Measurements from ENCODE around the gene TMEM8B. TPM values are rescaled to one million over a fixed set of nuclear protein-coding genes. Genes with fewer than 3 reads are reported as not detected.

TMEM8B gene
- total RNA-seq, 6 experiments from 2014 or later = 8.7 to 15.2 (median 12.0) TPM

GRCh38 chr9:35835766-35836165 is 6.7 kb downstream of the TMEM8B start:
- peaks cover 4% of the 10 kb centered on the region for H3K27me3 Mint-ChIP-seq (ENCODE audit: insufficient read depth)
- no peaks in the 10 kb centered on the region; the same call in 1 of the 2 replicates for H3K36me3 Mint-ChIP-seq (ENCODE audit: low read depth)
- H3K4me1 Mint-ChIP-seq (ENCODE audit: low read depth) = peaks cover 23% of the 10 kb centered on the region
- TF ChIP-seq CTCF (IDR thresholded peaks at IDR 0.05) = no peak
- no peak overlapping the region for H3K27ac Mint-ChIP-seq
- no peak overlapping the region for H3K4me3 Mint-ChIP-seq
- no peak for DNase-seq
- H3K9me3 Mint-ChIP-seq = no peaks in the 10 kb centered on the region

- peaks cover 16% of the 10 kb centered on the region for H3K4me1 Mint-ChIP-seq (ENCODE audit: low read depth)
Measured at GRCh38 chr9:35836595-35836994, 7.6 kb downstream of the TMEM8B start.

GRCh38 chr9:35839926-35840325 is 10.9 kb downstream of the TMEM8B start:
- no peaks in the 10 kb centered on the region for H3K9me3 Mint-ChIP-seq
- H3K4me3 Mint-ChIP-seq = no peak overlapping the region
- peaks cover 4% of the 10 kb centered on the region for H3K27me3 Mint-ChIP-seq (ENCODE audit: insufficient read depth)
- no peak for DNase-seq
- H3K4me1 Mint-ChIP-seq (ENCODE audit: low read depth) = peaks cover 12% of the 10 kb centered on the region
- H3K36me3 Mint-ChIP-seq (ENCODE audit: low read depth) = no peaks in the 10 kb centered on the region; the same call in 1 of the 2 replicates
- no peak overlapping the region for H3K27ac Mint-ChIP-seq
- TF ChIP-seq CTCF (IDR thresholded peaks at IDR 0.05) = no peak

More at GRCh38 chr9:35836595-35836994, 7.6 kb downstream of the TMEM8B start:
- Mint-ChIP-seq H3K27ac (no peak overlapping the region), H3K9me3 (no peaks in the 10 kb centered on the region), H3K4me3 (no peak overlapping the region), H3K36me3 (ENCODE audit: low read depth) (no peaks in the 10 kb centered on the region; the same call in 1 of the 2 replicates), H3K27me3 (ENCODE audit: insufficient read depth) (peaks cover 4% of the 10 kb centered on the region)
- no peak for DNase-seq
- no peak for TF ChIP-seq CTCF (IDR thresholded peaks at IDR 0.05)

- Mint-ChIP-seq H3K27me3 (ENCODE audit: insufficient read depth) (peaks cover 4% of the 10 kb centered on the region), H3K4me1 (ENCODE audit: low read depth) (peaks cover 22% of the 10 kb centered on the region), H3K4me3 (no peak overlapping the region), H3K9me3 (no peaks in the 10 kb centered on the region), H3K36me3 (ENCODE audit: low read depth) (no peaks in the 10 kb centered on the region; the same call in 1 of the 2 replicates), H3K27ac (no peak overlapping the region)
- no peak for TF ChIP-seq CTCF (IDR thresholded peaks at IDR 0.05)
- DNase-seq = no peak
Measured at GRCh38 chr9:35840881-35841644, 12.0 kb downstream of the TMEM8B start.

GRCh38 chr9:35841645-35841900 is 12.5 kb downstream of the TMEM8B start:
- no peak overlapping the region for H3K27ac Mint-ChIP-seq
- no peak for TF ChIP-seq CTCF (IDR thresholded peaks at IDR 0.05)
- no peak for DNase-seq
- H3K4me1 Mint-ChIP-seq (ENCODE audit: low read depth) = peaks cover 22% of the 10 kb centered on the region
- no peak overlapping the region for H3K4me3 Mint-ChIP-seq
- H3K27me3 Mint-ChIP-seq (ENCODE audit: insufficient read depth) = peaks cover 4% of the 10 kb centered on the region
- H3K9me3 Mint-ChIP-seq = no peaks in the 10 kb centered on the region
- H3K36me3 Mint-ChIP-seq (ENCODE audit: low read depth) = no peaks in the 10 kb centered on the region; the same call in 1 of the 2 replicates
